Measurements from ENCODE around the gene WFDC1. TPM values are rescaled to one million over a fixed set of nuclear protein-coding genes. Genes with fewer than 3 reads are reported as not detected.

WFDC1 gene
- total and polyA plus RNA-seq, 4 donors, result 6.5 to 14.8 (median 11.4) TPM

- peak; percentile 22 for TF ChIP-seq CTCF (IDR thresholded peaks at IDR 0.05; ENCODE audit: control extremely low read depth, extremely low read depth)
- peaks cover 0 to 8% (median 6%) of the 10 kb centered on the region in 3 donors for H3K27me3 ChIP-seq (ENCODE audit: control insufficient read depth in 3 of 3, insufficient read depth in 3 of 3, low read length in 2 of 3)
- H3K4me1 ChIP-seq (ENCODE audit: control insufficient read depth in 5 of 5, insufficient read depth in 5 of 5, low read length in 5 of 5), result peaks cover 0 to 7% (median 0%) of the 10 kb centered on the region in 5 donors
- no peak overlapping the region for H3K4me3 ChIP-seq
- DNase-seq, result peak; percentile 40 to 57 (median 52)
- WGBS, 2 donors, result 31 to 36% methylated on average over 11 of the region's 11 CpGs
- ATAC-seq (ENCODE audit: insufficient read depth, low FRiP score), result no peak
- H3K9ac ChIP-seq (ENCODE audit: insufficient read depth in 1 of 2, low read length in 2 of 2), result no peak overlapping the region
- H3K36me3 ChIP-seq (ENCODE audit: control insufficient read depth in 4 of 4, insufficient read depth in 4 of 4, low read length in 4 of 4), result no peaks in the 10 kb centered on the region
- H3K9me3 ChIP-seq (ENCODE audit: control insufficient read depth in 4 of 4, insufficient read depth in 3 of 4, low read length in 3 of 4), result no peaks in the 10 kb centered on the region
- no peak overlapping the region for H3K27ac ChIP-seq (ENCODE audit: low read depth in 1 of 2, low read length in 1 of 2)
Observed at GRCh38 chr16:84308120-84308519, 13.4 kb downstream of the WFDC1 start.

GRCh38 chr16:84310642-84311041 is 16.0 kb downstream of the WFDC1 start:
- H3K9ac ChIP-seq (ENCODE audit: insufficient read depth in 1 of 2, low read length in 2 of 2), result no peak overlapping the region
- H3K27me3 ChIP-seq (ENCODE audit: control insufficient read depth in 3 of 3, insufficient read depth in 3 of 3, low read length in 2 of 3), result peaks cover 0 to 8% (median 6%) of the 10 kb centered on the region in 3 donors
- TF ChIP-seq CTCF (IDR thresholded peaks at IDR 0.05; ENCODE audit: control extremely low read depth, extremely low read depth), result no peak
- no peaks in the 10 kb centered on the region for H3K36me3 ChIP-seq (ENCODE audit: control insufficient read depth in 4 of 4, insufficient read depth in 4 of 4, low read length in 4 of 4)
- DNase-seq (no peak), ATAC-seq (ENCODE audit: insufficient read depth, low FRiP score) (no peak)
- H3K27ac ChIP-seq (ENCODE audit: low read depth in 1 of 2, low read length in 1 of 2), result no peak overlapping the region
- H3K4me3 ChIP-seq, result no peak overlapping the region
- H3K4me1 ChIP-seq (ENCODE audit: control insufficient read depth in 5 of 5, insufficient read depth in 5 of 5, low read length in 5 of 5), result peaks cover 0 to 7% (median 0%) of the 10 kb centered on the region in 5 donors
- 92 to 94% methylated on average over 7 of the region's 7 CpGs for WGBS, 2 donors
- H3K9me3 ChIP-seq (ENCODE audit: control insufficient read depth in 4 of 4, insufficient read depth in 3 of 4, low read length in 3 of 4), result no peaks in the 10 kb centered on the region

DNA sequence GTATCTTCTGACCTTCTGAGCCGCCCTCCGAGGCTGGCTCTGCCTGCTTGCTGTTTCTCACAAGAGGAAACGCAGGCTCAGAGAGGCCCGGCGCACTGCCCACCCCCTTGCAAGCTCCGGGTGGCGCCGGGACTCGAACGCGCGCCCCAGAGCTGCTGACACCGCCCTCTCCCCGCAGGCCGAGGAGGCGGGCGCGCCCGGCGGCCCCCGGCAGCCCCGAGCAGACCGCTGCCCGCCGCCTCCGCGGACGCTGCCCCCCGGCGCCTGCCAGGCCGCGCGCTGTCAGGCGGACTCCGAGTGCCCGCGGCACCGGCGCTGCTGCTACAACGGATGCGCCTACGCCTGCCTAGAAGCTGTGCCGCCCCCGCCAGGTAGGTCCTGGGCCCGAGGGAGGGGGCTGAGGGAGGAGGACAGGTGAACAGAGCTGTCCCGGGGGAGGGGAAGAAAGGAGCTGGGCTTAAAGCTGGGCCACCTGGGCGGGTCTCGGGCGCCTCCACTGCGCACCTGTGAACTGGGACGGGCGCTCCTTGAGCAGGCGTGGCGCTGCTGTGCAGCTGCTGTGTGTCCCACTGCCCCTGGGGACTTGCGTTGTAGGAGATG is 18.2 kb downstream of the WFDC1 start:
- ATAC-seq (ENCODE audit: insufficient read depth, low FRiP score), result no peak
- Histone ChIP-seq H3K9me3 (ENCODE audit: control insufficient read depth in 4 of 4, insufficient read depth in 3 of 4, low read length in 3 of 4) (peaks cover 0 to 2% (median 0%) of the 10 kb centered on the region in 4 donors), H3K36me3 (ENCODE audit: control insufficient read depth in 4 of 4, insufficient read depth in 4 of 4, low read length in 4 of 4) (no peaks in the 10 kb centered on the region), H3K27me3 (ENCODE audit: control insufficient read depth in 3 of 3, insufficient read depth in 3 of 3, low read length in 2 of 3) (peaks cover 0 to 8% (median 6%) of the 10 kb centered on the region in 3 donors), H3K4me1 (ENCODE audit: control insufficient read depth in 5 of 5, insufficient read depth in 5 of 5, low read length in 5 of 5) (peaks cover 0 to 6% (median 0%) of the 10 kb centered on the region in 5 donors), H3K9ac (ENCODE audit: insufficient read depth in 1 of 2, low read length in 2 of 2) (no peak overlapping the region), H3K4me3 (no peak overlapping the region), H3K27ac (ENCODE audit: low read depth in 1 of 2, low read length in 1 of 2) (no peak overlapping the region)
- no peak for TF ChIP-seq CTCF (IDR thresholded peaks at IDR 0.05; ENCODE audit: control extremely low read depth, extremely low read depth)
- no peak for DNase-seq
- 15 to 19% methylated on average over 33 to 55 of the region's 55 CpGs for WGBS, 2 donors
